ENCODE results near the gene MLXIP.

The MLXIP gene

GRCh38 chr12:122128481-122128880, 49.9 kb downstream of the MLXIP start:
- no peak for DNase-seq

GRCh38 chr12:122129131-122129530, 50.6 kb downstream of the MLXIP start:
- no peak for DNase-seq

GRCh38 chr12:122130150-122130549, 51.6 kb downstream of the MLXIP start:
- no peak for DNase-seq

GRCh38 chr12:122133192-122133950, 54.8 kb downstream of the MLXIP start:
- no peak for DNase-seq

- DNase-seq, result no peak
Measured at GRCh38 chr12:122135437-122136031, 57.0 kb downstream of the MLXIP start.

GRCh38 chr12:122137229-122137628, 58.7 kb downstream of the MLXIP start:
- no peak for DNase-seq

- no peak for DNase-seq
Measured at GRCh38 chr12:122137681-122138080, 59.1 kb downstream of the MLXIP start.

- no peak for DNase-seq
Measured at GRCh38 chr12:122138181-122138580, 59.6 kb downstream of the MLXIP start.

- DNase-seq, result no peak
Measured at GRCh38 chr12:122138616-122139015, 60.1 kb downstream of the MLXIP start.

- no peak for DNase-seq
Measured at GRCh38 chr12:122139266-122139665, 60.7 kb downstream of the MLXIP start.

- DNase-seq, result no peak
Measured at GRCh38 chr12:122139941-122140340, 61.4 kb downstream of the MLXIP start.

GRCh38 chr12:122140467-122141257, 62.1 kb downstream of the MLXIP start:
- DNase-seq, result no peak

- DNase-seq, result no peak
Measured at GRCh38 chr12:122141911-122142725, 63.6 kb downstream of the MLXIP start.

GRCh38 chr12:122142857-122143256, 64.3 kb downstream of the MLXIP start:
- DNase-seq, result no peak

GRCh38 chr12:122144885-122145284, 66.3 kb downstream of the MLXIP start:
- no peak for DNase-seq

GRCh38 chr12:122145505-122146330, 67.2 kb downstream of the MLXIP start:
- DNase-seq, result no peak

- no peak for DNase-seq
Measured at GRCh38 chr12:122147514-122148290, 69.1 kb downstream of the MLXIP start.

GRCh38 chr12:122148657-122149056, 70.1 kb downstream of the MLXIP start:
- no peak for DNase-seq

- DNase-seq, result no peak
Measured at GRCh38 chr12:122150127-122150681, 71.6 kb downstream of the MLXIP start.

GRCh38 chr12:122152754-122153153, 74.2 kb downstream of the MLXIP start:
- DNase-seq, result no peak

- DNase-seq, result no peak
Measured at GRCh38 chr12:122155705-122156104, 77.1 kb downstream of the MLXIP start.
